NCI-H526 (cell line): ENCODE data around the gene SPIB.
"Not testable (repeated sequence)": the region's sequence is repeated elsewhere in the genome, so short reads cannot be mapped to it uniquely, and the experiment has no call there.

ENCODE experiments used
- DNase-seq, 2 experiments: peaks; one replicate each; lab custom pipeline; 2025; lab: John Stamatoyannopoulos, UW

SPIB gene

DNA sequence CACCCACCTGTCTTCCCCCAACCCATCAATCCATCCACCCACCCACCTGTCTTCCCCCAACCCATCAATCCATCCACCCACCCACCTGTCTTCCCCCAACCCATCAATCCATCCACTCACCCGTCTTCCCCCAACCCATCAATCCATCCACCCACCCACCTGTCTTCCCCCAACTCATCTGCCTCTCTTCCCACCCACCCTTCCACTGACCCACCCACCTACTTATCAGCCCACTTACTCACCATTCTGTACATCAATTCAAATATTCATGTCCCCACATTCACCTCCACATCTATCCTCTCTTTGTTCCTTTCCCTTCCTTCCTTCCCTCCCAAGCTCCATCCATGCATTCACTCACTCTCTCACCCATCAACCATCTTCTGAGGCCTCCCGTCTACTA, 20.4 kb downstream of the SPIB start:
- DNase-seq = not testable (repeated sequence)

DNA sequence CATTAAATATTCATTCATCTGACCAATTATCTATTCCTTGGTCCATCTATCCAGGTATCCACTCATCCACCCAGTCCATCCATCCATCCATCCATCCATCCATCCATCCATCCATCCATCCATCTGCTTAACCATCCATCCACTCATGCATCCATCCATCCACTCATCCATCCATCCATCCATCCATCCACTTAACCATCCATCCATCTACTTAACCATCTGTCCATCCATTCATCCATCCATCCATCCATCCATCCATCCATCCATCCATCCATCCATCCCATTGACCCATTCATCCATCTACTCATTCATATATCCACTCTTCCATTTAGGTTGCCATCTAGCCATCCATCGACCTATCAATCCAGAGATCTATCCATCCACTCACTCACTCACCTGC, 25.3 kb downstream of the SPIB start:
- no peak for DNase-seq

DNA sequence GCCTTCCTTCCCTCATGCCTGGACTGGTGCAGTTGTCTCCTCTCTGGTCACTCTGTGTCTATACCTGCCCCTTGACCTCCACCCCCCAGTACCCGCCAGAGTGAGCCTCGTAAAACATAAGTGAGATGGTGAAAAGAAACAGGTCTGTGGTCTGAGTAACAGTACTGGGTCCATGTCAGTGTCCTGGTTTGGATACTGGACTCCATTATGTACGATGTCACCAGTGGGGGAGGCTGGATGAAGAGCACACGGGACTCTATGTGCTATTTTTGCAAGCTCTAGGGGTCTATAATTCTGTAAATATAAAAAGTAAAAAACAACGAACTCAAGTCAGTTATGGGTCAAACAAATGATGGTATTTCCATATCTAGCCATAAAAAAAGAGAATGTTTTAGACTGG, 28.3 kb downstream of the SPIB start:
- no peak for DNase-seq

DNA sequence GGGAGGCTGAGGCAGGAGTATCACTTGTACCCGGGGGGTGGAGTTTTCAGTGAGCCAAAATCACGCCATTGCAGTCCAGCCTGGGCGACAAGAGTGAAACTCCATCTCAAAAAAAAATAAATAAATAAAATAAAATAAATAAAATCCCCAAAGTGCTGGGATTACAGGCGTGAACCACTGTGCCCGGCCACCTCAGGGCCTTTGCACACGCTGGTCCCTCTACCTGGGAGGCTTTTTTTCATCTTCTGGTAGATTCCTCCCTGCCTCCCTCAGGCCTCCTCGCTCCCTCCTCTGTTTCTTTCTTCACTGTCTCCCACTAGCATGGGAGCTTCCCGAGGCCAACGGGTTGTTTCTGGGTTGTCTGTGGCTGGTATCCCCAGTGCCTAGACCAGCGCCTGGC, 29.0 kb downstream of the SPIB start:
- DNase-seq = no peak

DNA sequence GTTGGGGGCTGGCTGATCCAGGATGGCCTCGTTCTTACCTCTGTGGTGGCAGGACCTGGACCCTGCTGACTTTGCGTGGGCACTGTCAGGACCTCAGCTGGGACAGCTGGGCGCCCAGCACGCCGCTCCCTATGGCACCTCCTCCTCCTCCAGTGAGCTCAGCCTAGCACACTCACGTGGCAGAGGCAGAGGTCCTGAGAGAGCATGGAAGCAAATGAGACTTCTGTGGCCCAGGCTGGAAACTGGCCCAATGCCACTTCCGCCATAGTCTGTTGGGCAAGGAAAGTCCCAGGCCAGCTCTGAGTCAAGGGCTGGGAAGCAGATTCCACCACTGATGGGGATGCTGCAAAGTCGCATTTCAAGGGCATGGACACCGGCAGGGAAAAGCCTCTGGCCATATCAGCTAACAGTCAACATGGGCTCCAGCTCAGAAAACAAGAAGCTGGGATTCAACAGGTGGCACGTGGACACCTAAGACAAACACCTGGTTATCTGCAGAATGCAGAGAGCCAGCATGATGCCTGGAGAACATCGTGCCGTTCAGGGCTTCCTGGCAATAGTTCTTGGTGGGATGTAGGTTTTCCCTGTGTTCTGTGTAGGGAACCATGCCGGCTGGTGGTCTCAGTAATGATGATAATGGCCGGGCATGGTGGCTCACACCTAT, 30.6 kb downstream of the SPIB start:
- DNase-seq = peak in 1 of 2 experiments; percentile 20

DNA sequence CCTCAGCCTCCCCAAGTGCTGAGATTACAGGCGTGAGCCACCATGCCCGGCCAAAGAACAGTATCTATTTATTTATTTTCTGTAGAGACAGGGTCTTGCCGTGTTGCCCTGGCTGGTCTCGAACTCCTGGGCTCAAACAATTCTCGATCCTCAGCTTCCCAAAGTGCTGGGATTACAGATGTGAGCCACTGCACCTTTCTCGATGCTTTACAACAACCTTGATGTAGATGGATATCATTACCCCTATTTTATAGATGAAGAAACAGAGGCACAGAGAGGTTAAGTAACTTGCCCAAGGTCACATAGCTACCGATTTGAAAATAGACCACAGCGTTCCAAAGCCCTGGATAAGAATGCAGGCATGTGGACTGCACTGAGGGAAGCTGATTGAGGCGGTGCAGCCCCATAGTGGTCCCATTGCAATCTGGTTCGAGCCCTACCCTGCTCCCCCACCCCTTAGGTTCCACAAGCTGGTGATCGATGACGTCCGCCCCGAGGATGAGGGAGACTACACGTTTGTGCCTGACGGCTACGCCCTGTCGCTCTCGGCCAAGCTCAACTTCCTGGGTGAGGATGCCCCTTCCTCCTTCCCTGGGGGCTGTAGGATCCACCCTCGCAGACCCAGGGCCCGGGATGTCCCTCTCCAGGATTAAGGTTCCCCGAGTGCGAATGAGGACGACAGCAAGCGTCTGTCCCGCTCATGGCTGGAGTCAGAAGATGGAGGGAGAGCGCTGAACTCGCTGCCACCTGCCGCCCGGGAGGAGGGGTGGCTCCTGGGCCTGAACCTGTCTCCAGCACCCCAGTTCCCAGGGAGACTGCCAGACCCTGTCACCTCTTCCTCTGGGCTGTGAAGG, 31.9 kb downstream of the SPIB start:
- no peak for DNase-seq

DNA sequence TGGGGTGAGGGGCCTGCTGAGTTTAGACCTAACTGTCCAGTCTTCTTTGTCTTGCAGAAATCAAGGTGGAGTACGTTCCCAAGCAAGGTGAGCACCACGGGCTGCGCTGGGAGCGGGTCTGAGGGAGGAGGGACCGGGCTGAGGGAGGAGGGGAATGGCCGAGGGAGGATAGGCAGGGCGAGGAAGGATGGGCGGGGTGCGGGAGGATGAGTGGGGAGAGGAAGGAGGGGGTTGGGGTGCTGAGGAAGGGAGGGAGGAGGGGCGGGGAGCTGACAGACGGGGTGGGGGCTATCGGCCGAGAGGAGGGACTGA, 32.4 kb downstream of the SPIB start:
- no peak for DNase-seq

DNA sequence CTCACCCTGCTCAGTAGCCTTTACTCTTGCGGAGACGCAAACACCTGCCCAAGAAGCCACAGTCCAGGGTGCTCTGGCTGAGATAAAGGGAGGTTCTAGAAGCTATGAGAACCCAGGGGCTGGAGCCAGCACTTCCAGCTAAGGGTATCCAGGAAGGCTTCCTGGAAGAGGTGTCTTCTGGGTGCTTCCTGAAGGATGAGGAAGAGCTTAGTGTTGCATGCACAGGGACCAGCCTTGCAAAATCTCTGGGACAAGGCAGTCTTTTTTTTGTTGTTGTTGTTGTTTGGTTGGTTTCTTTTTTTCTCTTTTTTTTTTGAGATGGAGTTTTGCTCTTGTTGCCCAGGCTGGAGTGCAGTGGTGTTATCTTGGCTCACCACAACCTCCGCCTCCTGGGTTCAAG, 34.5 kb downstream of the SPIB start:
- DNase-seq = no peak

DNA sequence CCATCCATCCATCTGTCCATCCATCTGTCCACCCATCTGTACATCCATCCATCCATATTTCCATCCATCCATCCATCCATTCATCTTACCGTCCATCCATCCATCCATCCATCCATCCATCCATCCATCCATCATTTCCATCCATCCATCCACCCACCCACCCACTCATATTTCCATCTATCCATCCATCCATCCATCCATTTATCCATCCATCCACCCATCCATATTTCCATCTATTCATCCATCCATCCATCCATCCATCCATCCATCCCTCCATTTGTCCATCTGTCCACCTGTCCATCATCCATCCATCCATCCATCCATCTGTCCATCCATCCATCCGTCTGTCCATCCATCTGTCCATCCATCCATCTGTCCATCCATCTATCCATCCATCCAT, 37.3 kb downstream of the SPIB start:
- no peak for DNase-seq

DNA sequence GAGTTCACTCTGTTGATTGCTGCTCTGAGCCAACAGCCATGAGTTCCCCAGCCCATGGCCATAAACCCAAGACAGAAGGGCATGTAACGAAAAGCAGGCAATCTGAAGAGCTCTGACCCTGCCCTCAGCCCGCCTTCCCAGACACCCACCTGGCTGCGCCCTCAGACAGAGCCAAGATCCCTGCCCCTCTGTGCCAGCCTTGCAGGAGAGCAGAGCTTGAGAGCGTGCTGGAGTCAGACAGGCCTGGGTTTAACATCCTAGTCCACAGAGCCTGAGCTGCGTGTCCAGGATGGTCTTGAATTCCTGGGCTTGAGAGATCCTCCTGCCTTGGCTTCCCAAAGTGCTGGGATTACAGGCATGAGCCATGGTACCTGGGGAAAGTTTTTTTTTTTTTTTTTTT, 38.6 kb downstream of the SPIB start:
- no peak for DNase-seq

DNA sequence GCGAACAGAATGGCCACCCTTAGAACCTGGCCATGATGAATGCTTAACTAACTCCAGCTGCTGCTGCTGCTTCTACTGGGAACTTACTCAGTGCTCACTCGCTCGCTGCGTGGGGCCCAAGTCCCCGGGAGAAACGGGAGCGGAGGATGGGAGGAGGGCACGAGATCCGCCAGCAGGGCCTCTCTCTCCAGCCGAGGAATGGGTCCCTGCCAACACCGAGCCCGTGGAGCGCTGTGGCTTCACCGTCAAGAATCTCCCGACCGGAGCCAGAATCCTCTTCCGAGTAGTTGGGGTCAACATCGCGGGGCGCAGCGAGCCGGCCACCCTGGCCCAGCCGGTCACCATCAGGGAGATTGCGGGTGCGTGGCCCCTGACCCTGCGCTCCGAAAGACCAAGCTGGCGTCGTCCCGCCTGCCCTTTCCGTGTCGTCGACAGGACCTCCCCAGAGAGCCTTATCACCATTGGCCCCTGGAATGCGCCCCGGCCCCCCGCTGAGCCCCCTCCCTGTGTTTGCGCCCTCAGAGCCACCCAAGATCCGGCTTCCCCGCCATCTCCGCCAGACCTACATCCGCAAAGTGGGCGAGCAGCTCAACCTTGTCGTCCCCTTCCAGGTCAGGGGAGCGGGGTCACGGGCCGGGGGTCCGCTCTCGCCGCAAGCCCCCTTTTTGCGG, 39.8 kb downstream of the SPIB start:
- peak in 1 of 2 experiments; percentile 23 for DNase-seq

DNA sequence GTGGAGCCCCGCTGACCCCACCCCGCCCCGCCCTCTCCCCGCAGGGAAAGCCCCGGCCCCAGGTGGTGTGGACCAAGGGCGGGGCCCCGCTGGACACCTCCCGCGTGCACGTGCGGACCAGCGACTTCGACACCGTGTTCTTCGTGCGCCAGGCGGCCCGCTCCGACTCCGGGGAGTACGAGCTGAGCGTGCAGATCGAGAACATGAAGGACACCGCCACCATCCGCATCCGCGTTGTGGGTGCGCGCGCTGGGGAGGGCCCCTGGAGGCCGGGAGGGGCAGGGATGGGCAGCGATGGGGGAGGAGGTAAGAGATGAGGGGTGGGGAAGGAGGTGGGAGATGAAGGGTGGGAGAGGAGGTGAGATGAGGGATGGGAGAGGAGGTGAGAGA, 40.3 kb downstream of the SPIB start:
- no peak for DNase-seq

DNA sequence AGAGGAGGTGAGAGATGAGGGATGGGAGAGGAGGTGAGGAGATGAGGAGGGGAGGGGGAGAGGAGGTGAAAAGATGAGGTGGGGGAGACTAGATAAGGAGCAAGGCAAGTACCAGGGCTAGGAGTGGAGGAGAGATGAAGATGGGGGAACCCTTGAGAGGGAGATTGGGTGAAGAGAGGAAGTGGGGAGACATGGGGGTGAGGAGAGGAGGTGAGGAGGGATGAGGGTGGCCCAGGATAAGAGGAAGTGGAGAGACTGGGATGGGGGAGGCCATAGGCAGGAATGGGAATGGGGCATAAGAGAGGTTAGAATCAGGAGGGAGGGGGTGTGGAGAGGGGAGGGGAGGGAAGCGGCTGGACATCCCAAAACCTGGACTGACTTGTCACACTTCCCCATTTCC, 40.9 kb downstream of the SPIB start:
- no peak for DNase-seq

DNA sequence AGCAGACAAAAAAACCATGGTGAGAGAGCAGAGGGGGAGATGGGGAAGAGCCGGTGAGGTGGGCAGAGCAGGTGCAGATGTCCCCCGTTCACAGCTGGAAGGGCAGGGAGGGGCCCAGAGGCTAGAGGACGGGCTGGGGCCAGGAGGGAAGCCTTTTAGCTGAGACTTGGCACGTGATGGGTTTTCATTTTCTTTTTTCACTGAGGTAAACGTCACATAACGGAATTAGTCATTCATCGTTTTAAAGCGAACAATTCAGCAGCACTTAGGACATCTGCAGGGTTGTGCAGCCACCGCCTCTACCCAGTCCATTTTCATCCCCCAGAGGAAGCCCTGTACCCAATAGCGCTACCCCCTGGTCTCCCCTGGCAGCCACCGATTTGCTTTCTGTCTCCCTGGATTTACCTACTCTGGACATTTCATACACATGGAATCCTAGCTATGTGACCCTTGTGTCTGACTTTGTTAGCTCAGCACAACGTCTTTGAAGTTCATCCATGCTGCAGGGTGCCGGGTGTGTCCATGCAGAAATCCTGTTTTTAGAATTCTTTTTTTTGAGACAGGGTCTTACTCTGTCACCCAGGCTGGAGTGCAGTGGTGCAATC, 41.5 kb downstream of the SPIB start:
- no peak for DNase-seq

DNA sequence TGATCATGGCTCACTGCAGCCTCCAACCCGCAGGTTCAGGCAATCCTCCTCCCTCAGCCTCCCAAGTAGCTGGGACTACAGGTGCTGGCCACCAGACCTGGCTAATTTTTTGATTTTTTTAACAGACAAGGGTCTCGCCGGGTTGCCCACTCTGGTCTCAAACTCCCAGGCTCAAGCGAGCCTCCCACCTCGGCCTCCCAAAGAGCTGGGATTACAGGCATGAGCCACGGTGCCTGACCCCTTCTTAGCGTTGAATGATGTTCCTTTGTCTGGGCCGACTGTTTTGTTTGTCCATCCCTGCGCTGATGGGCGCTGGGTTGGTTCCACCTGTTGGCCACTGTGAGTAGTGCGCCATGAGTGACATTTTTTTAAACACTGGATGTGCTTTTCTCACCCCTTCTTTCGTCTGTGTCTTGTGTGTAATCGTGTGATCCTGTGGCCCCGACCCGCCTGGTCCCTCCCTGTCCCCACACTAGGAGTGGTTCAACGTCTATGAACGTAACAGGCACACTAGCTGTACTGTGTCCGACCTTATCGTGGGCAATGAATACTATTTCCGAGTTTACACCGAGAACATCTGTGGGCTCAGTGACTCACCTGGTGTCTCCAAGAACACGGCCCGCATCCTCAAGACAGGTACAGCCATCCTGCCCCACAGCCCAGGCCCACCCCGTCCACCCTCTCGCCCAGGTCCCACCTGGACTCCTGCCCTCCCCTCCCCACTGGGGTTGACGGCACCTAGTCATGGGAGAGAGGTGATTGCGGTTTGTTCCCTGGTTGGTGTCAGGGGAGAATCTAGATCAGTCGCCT, 42.5 kb downstream of the SPIB start:
- DNase-seq = peak; percentile 62 to 83

DNA sequence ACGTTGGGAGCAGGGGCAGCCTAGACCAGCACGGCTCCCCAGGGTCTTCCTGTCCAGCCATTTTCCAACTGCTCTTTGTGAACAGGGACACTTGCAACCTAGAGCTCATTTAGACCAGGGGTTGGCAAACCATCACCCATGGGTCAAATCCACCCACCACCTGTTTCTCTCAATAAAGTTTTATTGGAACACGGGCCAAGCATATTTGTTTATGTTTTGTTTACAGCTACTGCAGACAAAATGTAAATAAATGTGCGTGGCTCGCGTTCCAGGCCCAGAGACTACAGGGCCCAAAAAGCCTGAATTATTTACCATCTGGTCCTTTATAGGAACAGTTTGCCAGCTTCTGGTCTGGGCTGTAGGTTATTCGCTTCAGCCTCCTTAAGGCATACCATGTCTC, 44.2 kb downstream of the SPIB start:
- DNase-seq = no peak

DNA sequence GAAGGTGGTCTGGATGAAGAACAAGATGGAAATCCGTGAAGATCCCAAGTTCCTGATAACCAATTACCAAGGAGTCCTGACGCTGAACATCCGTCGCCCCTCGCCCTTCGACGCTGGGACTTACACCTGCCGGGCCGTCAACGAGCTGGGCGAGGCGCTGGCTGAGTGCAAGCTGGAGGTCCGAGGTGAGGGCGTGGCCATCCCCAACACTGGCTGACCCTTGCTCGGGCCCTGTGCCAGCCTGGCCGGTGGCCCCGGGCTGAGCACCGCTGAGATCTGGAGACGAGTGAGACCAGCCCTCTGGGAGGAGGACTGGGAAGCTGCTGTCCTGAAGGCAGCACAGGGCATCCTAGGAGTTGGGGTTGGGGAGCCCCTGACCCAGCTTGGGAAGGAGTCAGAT, 45.6 kb downstream of the SPIB start:
- DNase-seq = no peak

DNA sequence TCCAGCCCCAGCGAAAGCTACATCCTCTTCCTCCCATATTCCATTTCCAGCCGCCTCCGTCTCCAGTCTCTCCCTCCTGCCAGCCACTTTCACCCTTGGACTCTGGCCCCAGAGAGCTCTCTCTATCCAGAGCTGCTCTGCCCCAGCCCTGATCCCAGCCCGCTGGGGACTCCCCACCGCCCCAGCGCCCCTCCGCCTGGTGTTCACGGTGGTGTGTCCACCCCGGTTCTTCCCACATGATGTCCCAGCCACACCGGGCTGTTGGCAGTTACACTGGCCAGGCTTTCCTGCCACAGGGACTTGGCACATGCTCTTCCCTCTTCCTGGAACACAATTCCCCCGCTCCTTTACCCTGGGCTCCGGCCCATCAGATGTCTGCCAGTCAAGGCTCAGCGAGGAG, 46.3 kb downstream of the SPIB start:
- no peak for DNase-seq

DNA sequence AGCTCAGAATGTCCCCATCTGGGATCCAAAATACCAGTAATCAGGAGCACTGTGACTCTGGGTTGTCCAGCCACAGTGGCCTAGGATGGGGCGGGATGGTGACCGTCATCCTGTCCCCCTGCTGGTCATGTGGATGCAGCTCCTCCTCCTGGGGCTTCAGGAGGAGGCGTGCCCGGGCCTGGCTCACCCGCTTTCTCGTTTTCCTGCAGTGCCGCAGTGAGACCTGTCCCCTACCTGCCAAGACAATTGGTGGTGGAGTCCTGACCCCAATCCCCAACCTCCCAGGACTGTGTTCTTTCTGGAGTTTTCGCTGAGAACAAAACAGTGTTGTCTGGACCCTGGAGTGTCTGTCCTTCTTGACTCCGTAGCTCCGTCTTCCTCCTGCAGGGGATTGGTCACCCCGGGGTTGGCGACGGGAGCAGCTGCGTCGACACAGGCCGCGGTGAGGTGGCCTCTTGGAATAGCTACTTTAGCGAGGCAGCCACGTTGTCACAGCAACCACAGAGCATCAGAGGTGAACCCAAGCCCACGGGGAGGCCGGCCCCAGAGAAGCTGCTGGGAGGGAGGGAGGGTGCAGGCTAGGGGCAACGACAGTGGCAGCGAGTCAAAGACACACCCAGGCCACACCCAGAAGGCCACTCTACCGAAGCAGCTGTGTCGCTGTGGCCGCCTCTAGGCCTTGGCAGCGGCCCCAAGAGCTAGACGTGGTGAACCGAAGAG, 47.4 kb downstream of the SPIB start:
- peak in 1 of 2 experiments; percentile 26 for DNase-seq

DNA sequence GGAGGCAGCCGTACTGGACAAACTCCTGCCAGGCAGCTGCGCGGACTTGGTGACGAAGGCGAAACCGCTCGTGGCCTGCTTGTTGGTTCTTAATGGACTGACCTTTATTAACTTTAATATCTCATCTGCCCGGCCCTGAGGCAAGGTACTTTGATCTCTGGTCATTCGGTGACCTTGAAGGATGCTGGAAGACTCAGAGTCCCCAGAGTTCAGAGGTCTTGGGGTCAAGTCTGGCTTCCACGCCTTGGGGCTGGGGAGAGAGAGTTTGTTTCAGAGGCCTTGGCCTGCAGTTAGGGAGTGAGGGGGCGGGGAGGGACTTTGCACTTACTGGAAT, 47.9 kb downstream of the SPIB start:
- DNase-seq = no peak

DNA sequence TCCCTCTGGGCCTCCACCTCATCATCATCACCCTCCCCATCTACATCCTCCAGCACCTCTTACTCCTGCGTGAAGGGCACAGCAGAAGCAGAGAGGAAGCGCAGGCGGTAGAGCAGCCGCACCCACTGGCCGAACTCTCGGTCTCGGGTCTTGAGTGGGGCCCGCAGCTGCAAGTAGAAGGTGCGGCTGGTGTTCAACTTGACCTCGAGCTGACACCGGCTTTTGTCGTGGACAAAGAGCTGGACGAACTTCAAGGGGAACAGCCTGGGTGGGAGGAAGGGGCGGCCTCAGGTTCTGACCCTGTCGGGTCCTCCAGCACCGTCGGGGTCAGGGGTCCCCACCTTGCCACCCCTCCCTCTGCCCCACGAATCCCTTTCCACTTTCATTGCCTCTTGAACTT, 48.8 kb downstream of the SPIB start:
- no peak for DNase-seq

DNA sequence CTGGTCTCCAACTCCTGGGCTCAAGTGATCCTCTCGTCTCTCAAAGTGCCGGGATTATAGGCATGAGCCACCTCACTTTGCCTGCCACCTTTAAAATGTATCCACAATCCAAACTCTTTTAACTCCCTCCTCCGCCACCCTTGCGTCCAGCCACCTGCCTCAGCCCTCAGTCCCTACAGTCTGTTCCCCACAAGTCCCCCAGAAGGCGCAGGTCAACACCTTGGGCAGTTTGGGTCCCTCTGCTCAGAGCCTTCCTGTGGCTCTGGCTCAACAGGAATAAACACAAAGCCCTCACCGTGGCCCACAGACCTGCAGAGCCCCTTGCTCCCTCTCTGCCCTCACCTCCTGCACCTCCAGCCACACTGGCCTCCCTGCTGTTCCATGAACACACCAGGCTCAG, 50.1 kb downstream of the SPIB start:
- no peak for DNase-seq
